GM18507 (cell line): ENCODE data around the gene DIPK1B.
"Not testable (repeated sequence)": the region's sequence is repeated elsewhere in the genome, so short reads cannot be mapped to it uniquely, and the experiment has no call there.

Source experiments
- DNase-seq: peaks from one replicate; pipeline ENCODE4 v3.0.0; 2011; ENCODE audit warnings: low read depth; ENCODE audit not compliant: insufficient read length; ENCODE audit errors: extremely low spot score
- FAIRE-seq: peaks from 2 replicates; lab custom pipeline; 2011; peaks lifted over from hg19 to GRCh38; lab: Jason Lieb, UNC

The DIPK1B gene

DNA sequence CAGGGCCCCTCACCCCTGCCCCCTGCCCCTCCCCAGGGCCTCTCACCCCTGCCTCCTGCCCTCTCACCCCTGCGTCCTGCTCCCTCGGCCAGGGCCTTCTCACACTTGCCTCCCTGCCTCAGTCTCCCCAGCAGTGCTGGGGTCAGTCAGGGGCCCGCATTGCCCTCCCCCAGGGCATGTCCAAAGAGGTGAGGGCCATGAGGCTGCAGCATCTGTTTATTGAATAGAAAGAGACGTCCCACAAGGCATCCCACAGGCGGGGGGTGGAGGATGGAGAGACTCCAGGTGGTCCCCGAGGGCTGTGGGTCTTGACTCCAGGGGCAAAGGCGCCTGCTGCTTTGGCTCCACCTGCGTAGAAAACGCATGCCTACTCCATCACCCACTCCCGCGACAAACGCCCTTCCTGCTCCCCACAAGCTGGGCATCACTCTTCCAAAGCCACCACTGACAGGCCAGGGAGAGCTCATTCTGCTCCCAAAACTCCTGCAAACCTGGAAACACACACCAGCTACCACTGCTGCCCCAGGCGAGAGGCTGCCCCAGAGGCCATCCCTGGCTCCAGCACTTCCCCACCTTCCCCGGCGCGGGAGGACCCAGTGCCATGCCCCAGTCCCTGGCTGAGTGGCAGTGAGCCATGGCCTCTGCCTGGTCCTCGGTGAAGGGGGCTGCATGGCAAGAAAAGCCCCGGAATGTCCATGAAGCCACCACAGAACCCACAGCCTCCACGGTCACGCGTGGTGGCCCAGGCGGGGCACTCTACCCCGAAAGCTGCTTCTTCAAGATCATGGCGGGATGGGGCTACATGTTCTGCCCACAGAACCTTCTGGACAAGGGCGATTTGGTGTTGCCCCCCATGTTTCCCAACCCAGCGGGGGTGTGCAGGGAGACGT lies 47.3 kb downstream of the DIPK1B start:
- FAIRE-seq = no peak

DNA sequence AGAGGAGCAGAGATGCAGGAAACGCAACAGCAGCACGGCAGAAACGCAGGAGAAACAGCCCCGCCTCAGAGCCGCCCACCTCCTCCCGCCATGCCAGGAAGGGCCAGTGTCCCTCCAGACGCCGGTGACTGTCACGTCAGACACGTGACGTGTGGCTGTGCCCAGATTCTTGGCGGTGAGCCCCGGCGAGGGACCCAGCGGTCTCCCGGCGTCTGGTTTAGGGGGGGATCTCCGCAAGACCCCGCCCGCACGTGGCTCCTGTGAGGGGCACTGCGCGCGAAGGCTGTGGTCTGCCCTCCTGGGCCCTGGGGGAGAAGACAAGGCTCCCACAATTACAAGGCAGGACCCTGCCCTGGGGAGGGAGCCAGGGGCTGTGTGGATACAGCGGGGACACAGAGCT lies 48.1 kb downstream of the DIPK1B start:
- no peak for DNase-seq
- FAIRE-seq = no peak

More for the DNA sequence above, 47.3 kb downstream of the DIPK1B start:
- no peak for DNase-seq

DNA sequence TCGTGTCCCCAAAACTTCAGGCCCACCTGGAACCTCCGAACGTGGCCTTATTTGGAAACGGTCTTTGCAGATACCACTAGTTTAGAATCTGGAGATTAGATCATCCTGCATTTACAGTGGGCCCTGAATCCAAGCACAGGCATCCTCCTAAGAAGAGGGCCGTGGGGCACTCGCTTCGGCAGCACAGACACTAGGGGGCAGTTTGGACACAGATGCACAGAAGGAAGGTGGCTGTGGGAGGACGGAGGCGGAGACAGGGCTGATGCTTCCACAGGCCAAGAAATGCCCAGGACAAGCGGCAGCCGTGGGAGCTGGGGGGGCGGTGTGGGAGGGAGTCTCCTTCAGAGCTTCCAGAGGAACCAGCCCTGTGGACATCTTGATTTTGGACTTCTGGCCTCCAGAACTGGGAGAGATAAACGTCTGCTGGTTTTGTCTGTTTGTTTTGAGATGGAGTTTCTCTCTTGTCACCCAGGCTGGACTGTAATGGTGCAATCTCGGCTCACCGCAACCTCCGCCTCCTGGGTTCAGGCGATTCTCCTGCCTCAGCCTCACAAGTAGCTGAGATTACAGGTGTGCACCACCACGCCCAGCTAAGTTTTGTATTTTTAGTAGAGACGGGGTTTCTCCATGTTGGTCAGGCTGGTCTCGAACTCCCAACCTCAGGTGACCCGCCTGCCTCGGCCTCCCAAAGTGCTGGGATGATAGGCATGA lies 48.6 kb downstream of the DIPK1B start:
- FAIRE-seq = peak; percentile 82
- DNase-seq = not testable (repeated sequence)

DNA sequence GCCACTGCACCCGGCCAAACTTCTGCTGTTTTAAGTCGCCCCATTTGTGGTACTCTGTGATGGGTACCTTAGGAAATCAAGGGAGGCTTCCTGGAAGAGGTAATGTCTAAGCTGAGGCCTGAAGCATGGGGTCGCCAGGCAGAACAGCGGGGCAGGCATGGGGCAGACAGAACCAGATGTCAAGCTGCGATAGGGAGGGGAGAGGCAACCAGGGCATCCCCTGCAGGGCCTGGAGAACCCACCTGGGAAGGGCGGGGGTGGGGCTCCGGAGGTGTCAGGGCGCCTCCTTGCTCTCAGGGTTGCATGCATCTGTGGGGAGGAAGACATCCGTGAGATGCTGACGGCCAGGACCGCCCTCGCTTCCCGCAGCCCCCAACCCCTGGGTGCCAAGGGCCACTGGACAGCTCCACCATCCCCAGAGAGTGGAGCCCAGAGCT lies 49.2 kb downstream of the DIPK1B start:
- no peak for DNase-seq
- FAIRE-seq = no peak

DNA sequence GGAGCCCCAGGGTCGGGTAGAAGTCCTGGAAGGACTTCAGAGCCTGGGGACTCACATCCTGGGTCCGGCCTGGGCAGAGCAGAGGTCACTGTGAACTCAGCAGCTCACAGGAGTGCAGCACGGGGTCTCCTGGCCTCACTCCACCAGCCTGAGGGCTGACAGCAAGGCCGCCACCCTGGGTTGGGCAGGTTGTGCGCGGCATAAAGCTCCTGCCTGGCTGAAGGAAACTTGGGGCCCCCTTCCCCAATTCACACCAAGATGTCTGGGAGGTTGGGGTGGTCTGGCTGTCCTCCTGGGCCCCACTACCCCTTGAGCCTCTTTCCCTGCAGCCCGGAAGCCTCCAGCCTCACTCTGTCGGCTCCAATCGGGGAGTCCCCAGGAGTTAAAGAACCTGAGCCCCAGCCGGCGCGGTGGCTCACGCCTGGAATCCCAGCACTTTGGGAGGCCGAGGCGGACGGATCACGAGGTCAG lies 49.9 kb downstream of the DIPK1B start:
- DNase-seq (no peak), FAIRE-seq (no peak)

- FAIRE-seq (no peak), DNase-seq (no peak)
Observed at GRCh38 chr9:136762915-136763648, 50.7 kb downstream of the DIPK1B start.

- FAIRE-seq = no peak
- DNase-seq = no peak
Observed at GRCh38 chr9:136763649-136764035, 51.3 kb downstream of the DIPK1B start.

GRCh38 chr9:136764301-136764891 lies 52.0 kb downstream of the DIPK1B start, which contains the start of gene LCN15:
TSS of gene LCN15 (minus strand) at chr9:136764518. CDS start at chr9:136764488, 30 bp downstream.
- DNase-seq (no peak), FAIRE-seq (no peak)

DNA sequence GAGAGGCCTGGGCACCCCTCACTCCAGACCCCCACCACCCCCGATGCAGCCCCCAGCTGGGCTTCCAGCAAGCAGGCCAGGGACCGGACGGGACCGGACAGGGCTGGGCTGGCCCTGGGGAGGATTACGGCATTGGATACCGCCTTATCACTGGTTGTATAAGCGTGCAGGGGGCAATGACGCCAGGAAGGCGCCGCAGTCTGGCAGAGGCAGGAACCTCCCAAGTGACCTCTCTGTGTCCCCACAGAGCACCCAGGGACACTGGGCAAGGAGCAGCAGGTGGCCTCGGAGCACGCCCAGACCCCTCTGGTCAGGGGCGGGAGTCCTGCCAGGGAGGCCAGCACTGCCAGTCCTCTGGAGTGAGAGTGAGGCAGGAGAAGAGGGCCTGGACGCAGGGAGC lies 52.7 kb downstream of the DIPK1B start:
- no peak for DNase-seq
- FAIRE-seq = no peak

DNA sequence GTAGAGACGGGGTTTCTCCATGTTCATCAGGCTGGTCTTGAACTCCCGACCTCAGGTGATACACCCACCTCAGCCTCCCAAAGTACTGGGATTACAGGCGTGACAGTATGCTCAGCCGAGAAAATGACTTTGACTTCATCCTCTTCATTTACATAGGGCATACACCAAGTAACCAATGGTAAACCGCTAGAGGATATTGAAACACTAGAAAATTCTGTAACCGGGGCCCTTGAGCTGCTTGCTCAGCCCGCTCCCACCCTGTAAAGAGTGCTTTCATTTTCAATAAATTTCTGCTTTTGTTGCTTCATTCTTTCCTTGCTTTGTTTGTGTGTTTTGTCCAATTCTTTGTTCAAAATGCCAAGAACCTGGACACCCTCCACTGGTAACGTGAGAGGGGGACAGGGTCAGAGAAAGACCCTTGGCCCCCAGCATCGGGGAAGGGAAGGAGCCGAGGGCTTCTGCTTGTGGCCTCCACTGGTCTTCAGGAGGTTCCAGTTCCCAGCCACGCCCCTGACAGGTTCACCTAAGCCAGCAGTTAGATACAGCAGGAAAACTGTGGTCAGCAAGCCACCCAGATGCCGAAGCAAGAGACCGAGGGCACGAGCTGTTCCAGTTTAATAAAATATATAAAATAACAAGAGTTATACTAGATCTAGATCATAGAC lies 53.5 kb downstream of the DIPK1B start:
- not testable (repeated sequence) for DNase-seq
- FAIRE-seq = peak; percentile 81

DNA sequence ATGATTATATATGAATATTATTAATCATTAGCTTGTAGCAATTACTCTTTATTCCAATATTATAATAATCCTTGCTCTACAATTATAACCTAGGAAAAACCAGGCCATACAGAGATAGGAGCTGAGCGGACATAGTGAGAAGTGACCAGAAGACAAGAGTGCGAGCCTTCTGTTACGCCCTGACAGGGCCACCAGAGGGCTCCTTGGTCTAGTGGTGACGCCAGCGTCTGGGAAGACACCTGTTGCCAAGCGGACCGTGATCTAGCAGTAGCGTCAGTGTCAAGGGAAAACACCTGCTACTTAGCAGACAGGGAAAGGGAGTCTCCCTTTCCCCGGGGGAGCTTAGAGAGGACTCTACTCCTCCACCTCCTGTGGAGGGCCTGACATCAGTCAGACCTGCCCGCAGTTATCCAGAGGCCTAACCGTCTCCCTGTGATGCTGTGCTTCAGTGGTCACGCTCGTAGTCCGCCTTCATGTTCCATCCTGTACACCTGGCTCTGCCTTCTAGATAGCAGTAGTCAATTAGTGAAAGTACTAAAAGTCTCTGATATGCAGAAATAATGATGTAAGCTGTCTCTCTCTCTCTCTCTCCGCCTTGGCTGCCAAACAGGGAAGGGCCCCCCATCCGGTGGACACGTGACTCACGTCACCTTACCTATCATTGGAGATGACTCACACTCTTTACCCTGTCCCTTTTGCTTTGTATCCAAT lies 54.2 kb downstream of the DIPK1B start:
- FAIRE-seq = peak; percentile 83
- not testable (repeated sequence) for DNase-seq

DNA sequence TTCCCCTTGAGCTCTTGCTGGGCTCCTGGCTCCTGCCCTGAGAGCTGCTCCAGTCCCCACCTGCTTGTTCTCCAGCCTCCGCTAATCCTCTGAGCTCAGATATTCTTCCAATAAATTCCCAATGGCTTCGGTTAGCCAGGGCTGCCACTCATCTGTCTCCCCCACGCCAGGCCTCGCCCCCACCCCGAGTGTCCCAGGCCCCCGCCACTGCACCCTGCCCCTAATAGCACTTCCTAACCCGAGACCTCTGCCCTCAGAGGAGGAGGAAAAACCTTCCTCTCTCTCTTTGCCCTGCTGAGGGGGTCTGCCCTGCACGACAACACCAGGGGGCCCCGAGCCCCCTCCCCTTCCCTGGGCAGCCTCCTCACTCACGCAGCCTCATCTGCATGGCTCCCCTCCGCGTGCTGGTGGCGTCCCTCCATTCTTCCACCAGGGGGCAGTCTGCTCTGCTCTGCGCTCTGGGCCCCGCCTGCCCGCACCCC lies 57.4 kb downstream of the DIPK1B start:
- FAIRE-seq (no peak), DNase-seq (no peak)

DNA sequence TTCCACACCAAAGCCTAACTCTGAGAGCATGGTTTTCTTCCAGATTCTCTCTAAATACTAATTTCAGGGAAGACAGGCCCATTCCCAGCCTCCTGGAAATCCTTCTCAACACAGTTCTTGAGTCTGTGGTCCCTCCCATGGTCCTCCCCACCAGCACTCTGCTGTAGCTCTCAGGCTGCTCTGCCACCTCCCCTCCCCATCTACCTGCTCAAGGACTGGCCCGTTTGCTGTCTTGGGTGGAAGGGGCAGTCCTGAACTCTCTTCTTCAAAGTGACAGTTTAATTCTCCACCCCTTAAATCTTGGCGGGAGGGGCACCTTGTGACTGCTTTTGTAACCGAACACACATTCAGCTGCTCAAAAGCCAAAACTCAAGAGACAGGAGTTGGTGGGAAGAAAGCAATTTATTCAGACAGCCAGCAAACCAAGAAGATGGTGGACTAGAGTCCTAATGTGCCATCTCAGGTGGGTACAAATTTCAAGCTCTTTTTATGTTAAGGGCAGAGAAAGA lies 59.6 kb downstream of the DIPK1B start:
- DNase-seq = no peak
- no peak for FAIRE-seq

DNA sequence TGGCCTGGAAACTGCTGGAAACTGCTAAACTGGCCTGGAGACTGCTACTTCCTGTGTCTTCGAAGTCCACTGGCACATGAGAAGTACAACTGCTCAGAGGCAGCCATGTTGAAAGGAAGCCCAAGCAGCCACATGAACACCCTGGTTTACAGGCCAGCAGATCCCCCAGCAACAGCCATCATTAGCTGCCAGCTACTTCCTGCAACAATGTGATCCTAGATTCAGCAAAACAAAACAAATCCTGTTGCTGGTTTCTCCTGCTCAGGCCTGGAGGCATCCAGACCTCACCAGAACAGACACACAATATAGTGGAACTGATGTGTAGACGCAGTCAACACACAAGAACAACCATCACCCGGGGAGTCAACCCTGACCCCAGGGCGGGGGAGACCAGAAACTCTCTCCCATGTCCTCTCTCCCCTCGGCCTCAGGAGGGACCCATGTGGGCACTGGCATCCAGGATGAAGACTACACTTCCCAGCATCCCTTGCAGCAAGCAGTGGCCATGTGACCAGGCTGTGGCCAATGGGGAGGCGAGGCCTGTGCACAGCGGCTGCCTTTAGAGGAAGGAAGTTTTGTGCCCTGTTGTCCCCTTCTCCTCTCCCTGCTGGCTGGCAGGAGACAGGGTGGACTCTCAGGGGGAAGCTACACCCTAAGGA lies 61.1 kb downstream of the DIPK1B start:
- FAIRE-seq (peak; percentile 24), DNase-seq (no peak)
